ENCODE data around the gene ABHD16B.

DNA sequence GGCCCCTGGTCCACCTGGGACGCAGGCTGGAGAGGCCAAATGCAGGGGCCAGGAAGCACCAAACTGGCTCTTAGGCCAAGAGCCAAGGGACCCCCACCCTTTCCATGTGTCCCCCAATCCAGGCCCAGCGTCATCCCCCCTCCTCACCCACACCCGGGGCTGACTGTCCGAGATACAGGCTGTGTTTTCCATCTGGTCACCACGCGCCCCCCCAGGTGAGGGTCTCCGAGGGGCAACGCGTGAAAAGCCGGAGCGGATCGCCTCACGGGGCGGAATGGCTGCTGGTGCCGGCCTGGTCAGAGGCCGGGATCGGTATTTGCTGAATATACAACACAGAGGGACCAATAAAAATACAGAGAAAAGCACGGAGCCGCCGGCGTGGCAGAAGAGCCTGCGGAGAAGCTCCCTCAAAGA lies 5.2 kb upstream of the ABHD16B start:
- TF ChIP-seq TAF1 (IDR thresholded peaks at IDR 0.05; ENCODE audit: low read depth, low read length) (no peak), PAX5 (IDR thresholded peaks at IDR 0.05; ENCODE audit: insufficient read depth, low read length, severe bottlenecking) (no peak)
